ENCODE data around the gene INA. TPM values are rescaled to one million over a fixed set of nuclear protein-coding genes. Genes with fewer than 3 reads are reported as not detected.

INA gene
- total RNA-seq, 4 donors from 2014 or later: 0.17 to 0.59 TPM; not detected in 2

- Histone ChIP-seq H3K4me3 (replicated peaks in 1 of 3) (no peak overlapping the region), H3K36me3 (no peaks in the 10 kb centered on the region), H3K27ac (no peak overlapping the region), H3K27me3 (no peaks in the 10 kb centered on the region), H3K9me3 (no peaks in the 10 kb centered on the region), H3K4me1 (no peaks in the 10 kb centered on the region)
- intact Hi-C loops (cut with DNase I): no loop called here
- no peak for TF ChIP-seq POLR2A (IDR thresholded peaks at IDR 0.05)
- no peak for TF ChIP-seq CTCF (IDR thresholded peaks at IDR 0.05)
- 83 to 86% methylated on average over 5 of the region's 5 CpGs for WGBS, 2 donors
- DNase-seq: no peak
These were observed 11.1 kb downstream of the INA start for GRCh38 chr10:103287992-103288391.

DNA sequence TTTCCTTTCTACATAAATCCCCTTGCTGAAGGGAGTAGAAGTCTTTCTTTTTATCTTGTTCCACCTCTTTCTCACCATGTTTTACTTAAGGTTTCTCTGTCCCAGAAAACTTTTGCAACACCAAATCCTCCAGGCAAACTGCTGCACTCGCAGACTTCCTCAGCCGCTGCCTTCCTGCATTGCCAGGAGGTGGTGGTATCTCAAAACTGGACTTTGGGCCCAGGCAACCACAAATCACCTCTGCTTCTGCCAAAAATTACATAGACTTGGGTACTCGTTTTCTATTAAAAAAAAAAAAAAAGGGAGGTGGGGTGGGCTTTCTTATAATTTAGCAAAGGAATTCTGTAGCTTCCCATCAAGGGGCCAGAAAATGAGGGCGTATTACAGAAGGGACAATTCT lies 14.7 kb downstream of the INA start:
- no peak for TF ChIP-seq POLR2A (IDR thresholded peaks at IDR 0.05)
- no peak for TF ChIP-seq CTCF (IDR thresholded peaks at IDR 0.05)
- Histone ChIP-seq H3K27ac (no peak overlapping the region), H3K9me3 (no peaks in the 10 kb centered on the region), H3K4me3 (replicated peaks in 1 of 3) (no peak overlapping the region), H3K36me3 (no peaks in the 10 kb centered on the region), H3K27me3 (no peaks in the 10 kb centered on the region), H3K4me1 (peaks cover 0 to 6% of the 10 kb centered on the region in 2 donors)
- intact Hi-C loops (cut with DNase I): no loop called here
- 84 to 88% methylated on average over 4 of the region's 4 CpGs for WGBS, 2 donors
- no peak for DNase-seq

GRCh38 chr10:103295374-103296015 lies 18.6 kb downstream of the INA start:
- no peak for DNase-seq
- Histone ChIP-seq H3K4me1 (peaks cover 0 to 6% of the 10 kb centered on the region in 2 donors), H3K27ac (no peak overlapping the region), H3K27me3 (no peaks in the 10 kb centered on the region), H3K36me3 (no peaks in the 10 kb centered on the region), H3K4me3 (replicated peaks in 1 of 3) (no peak overlapping the region), H3K9me3 (no peaks in the 10 kb centered on the region)
- TF ChIP-seq POLR2A (IDR thresholded peaks at IDR 0.05) (no peak), CTCF (IDR thresholded peaks at IDR 0.05) (no peak)
- 58 to 59% methylated on average over 2 of the region's 2 CpGs for WGBS, 2 donors
- intact Hi-C loops (cut with DNase I): no loop called here

- intact Hi-C loops (cut with DNase I): no loop called here
- Histone ChIP-seq H3K4me3 (replicated peaks in 1 of 3) (no peak overlapping the region), H3K4me1 (no peaks in the 10 kb centered on the region), H3K27ac (no peak overlapping the region), H3K27me3 (no peaks in the 10 kb centered on the region), H3K36me3 (peaks cover 0 to 14% of the 10 kb centered on the region in 2 donors), H3K9me3 (no peaks in the 10 kb centered on the region)
- no peak for TF ChIP-seq POLR2A (IDR thresholded peaks at IDR 0.05)
- TF ChIP-seq CTCF (IDR thresholded peaks at IDR 0.05): no peak
- 97 to 98% methylated on average over 5 of the region's 5 CpGs for WGBS, 2 donors
- DNase-seq: no peak
These were observed 30.7 kb downstream of the INA start for GRCh38 chr10:103307594-103307993.

DNA sequence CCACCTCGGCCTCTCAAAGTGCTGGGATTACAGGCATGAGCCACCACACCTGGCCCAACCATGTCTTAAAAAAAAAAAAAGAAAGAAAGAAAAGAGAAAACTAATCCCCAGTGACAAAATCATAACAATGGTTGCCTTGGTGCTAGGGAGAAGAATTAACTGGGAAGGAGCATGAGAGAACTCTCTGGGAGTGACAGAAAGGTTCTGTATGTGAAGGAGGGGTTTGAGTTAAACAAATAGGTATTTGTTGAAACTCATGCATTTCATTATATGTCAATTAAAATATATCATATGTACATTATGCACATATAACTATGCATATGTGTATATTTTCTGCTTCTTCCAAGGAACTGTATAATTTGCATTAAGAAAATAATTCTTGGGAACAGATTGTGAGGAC lies 33.3 kb downstream of the INA start:
- TF ChIP-seq CTCF (IDR thresholded peaks at IDR 0.05) (no peak), POLR2A (IDR thresholded peaks at IDR 0.05) (no peak)
- Histone ChIP-seq H3K4me1 (no peaks in the 10 kb centered on the region), H3K36me3 (peaks cover 10 to 23% of the 10 kb centered on the region in 2 donors), H3K27me3 (no peaks in the 10 kb centered on the region), H3K9me3 (no peaks in the 10 kb centered on the region), H3K27ac (no peak overlapping the region), H3K4me3 (replicated peaks in 1 of 3) (no peak overlapping the region)
- no peak for DNase-seq
- intact Hi-C loops (cut with DNase I): no loop called here
- 100% methylated on average over 1 of the region's 1 CpG for WGBS, 2 donors
